CMK (cell line): Measurements from ENCODE around the gene WDR53.
"Not testable (repeated sequence)": the region's sequence is repeated elsewhere in the genome, so short reads cannot be mapped to it uniquely, and the experiment has no call there.

ENCODE experiments used
- DNase-seq: peaks from one replicate; pipeline ENCODE4 v3.0.0-alpha.2; 2010; ENCODE audit warnings: low read depth

WDR53 gene

GRCh38 chr3:196558476-196558875, 9.9 kb downstream of the WDR53 start:
- DNase-seq, result no peak

- DNase-seq, result no peak
These were observed 11.1 kb downstream of the WDR53 start for GRCh38 chr3:196557236-196557635.

GRCh38 chr3:196555295-196555694, 13.1 kb downstream of the WDR53 start:
- no peak for DNase-seq

GRCh38 chr3:196554205-196554604, 14.1 kb downstream of the WDR53 start:
- no peak for DNase-seq

GRCh38 chr3:196553551-196553950, 14.8 kb downstream of the WDR53 start:
- DNase-seq, result no peak

- no peak for DNase-seq
These were observed 16.1 kb downstream of the WDR53 start for GRCh38 chr3:196552253-196552652.

- not testable (repeated sequence) for DNase-seq
These were observed 18.2 kb downstream of the WDR53 start for GRCh38 chr3:196550172-196550571.

- not testable (repeated sequence) for DNase-seq
These were observed 19.0 kb downstream of the WDR53 start for GRCh38 chr3:196549312-196549711.

GRCh38 chr3:196547067-196547466, 21.3 kb downstream of the WDR53 start:
- no peak for DNase-seq

- DNase-seq, result no peak
These were observed 21.8 kb downstream of the WDR53 start for GRCh38 chr3:196546537-196546936.

- DNase-seq, result no peak
These were observed 23.8 kb downstream of the WDR53 start for GRCh38 chr3:196544491-196544992.

GRCh38 chr3:196541684-196542445, 26.5 kb downstream of the WDR53 start:
- no peak for DNase-seq

GRCh38 chr3:196537319-196537984, 30.9 kb downstream of the WDR53 start:
- DNase-seq, result no peak

- no peak for DNase-seq
These were observed 35.1 kb downstream of the WDR53 start for GRCh38 chr3:196533260-196533681.

GRCh38 chr3:196531418-196531817, 36.9 kb downstream of the WDR53 start:
- no peak for DNase-seq

- DNase-seq, result peak; percentile 63
These were observed 39.6 kb downstream of the WDR53 start for GRCh38 chr3:196528639-196529233.

GRCh38 chr3:196525141-196525540, 43.2 kb downstream of the WDR53 start:
- DNase-seq, result no peak

- DNase-seq, result no peak
These were observed 43.8 kb downstream of the WDR53 start for GRCh38 chr3:196524527-196524926.

- DNase-seq, result no peak
These were observed 44.5 kb downstream of the WDR53 start for GRCh38 chr3:196523841-196524240.

GRCh38 chr3:196521291-196521690, 47.1 kb downstream of the WDR53 start:
- not testable (repeated sequence) for DNase-seq

GRCh38 chr3:196519718-196520082, 48.7 kb downstream of the WDR53 start:
- DNase-seq, result no peak

- DNase-seq, result peak; percentile 77
These were observed 49.2 kb downstream of the WDR53 start for GRCh38 chr3:196518966-196519717.
